DND-41 (cell line): Measurements from ENCODE around the gene NUDT2.

Experiments
- ATAC-seq: fragments of 200-7000 bp; cut with Tn5 transposase; 3 replicates; pipeline ENCODE4 v1.9.1; 2021; ENCODE audit warnings: low read depth; ENCODE audit not compliant: insufficient read depth
- DNase-seq: peaks from one replicate; pipeline ENCODE4 v3.0.0-alpha.2; 2020
- H2AFZ ChIP-seq: 2 replicates; pipeline ENCODE4 v1.6.0; 2012; ENCODE audit warnings: low read depth, low read length
- H3K27ac ChIP-seq: 2 replicates; pipeline ENCODE4 v1.5.1; 2012; ENCODE audit warnings: low read length, inconsistent platforms
- H3K27me3 ChIP-seq: fragments of 200-600 bp; sonication (generic); 2 replicates; pipeline ENCODE4 v1.6.0; 2012; ENCODE audit warnings: low read length, mild to moderate bottlenecking, inconsistent platforms; ENCODE audit not compliant: insufficient read depth, poor library complexity
- H3K36me3 ChIP-seq: 2 replicates; pipeline ENCODE4 v1.5.1; 2012; ENCODE audit warnings: low read length, inconsistent platforms; ENCODE audit not compliant: insufficient read depth
- H3K4me1 ChIP-seq: 2 replicates; pipeline ENCODE4 v1.5.1; 2012; ENCODE audit warnings: mild to moderate bottlenecking, low read length; ENCODE audit not compliant: insufficient read depth
- H3K4me2 ChIP-seq: 2 replicates; pipeline ENCODE4 v1.6.0; 2012; ENCODE audit warnings: mild to moderate bottlenecking, moderate library complexity, low read length, inconsistent platforms; ENCODE audit not compliant: insufficient read depth
- H3K4me3 ChIP-seq, 2 experiments: fragments of 200-600 bp in 1 of 2; shearing (Covaris generic) in 1 of 2; 2 replicates each; pipeline ENCODE4 v1.5.1; 2012 to 2016; ENCODE audit warnings: inconsistent platforms in 2 of 2, low read length in 2 of 2, mild to moderate bottlenecking in 2 of 2, low read depth in 1 of 2, moderate library complexity in 1 of 2
- H3K79me2 ChIP-seq: 2 replicates; pipeline ENCODE4 v1.6.0; 2012; ENCODE audit warnings: low read length, inconsistent platforms; ENCODE audit not compliant: insufficient read depth
- H3K9ac ChIP-seq: 2 replicates; pipeline ENCODE4 v1.6.0; 2012; ENCODE audit warnings: low read depth, mild to moderate bottlenecking, inconsistent platforms, low read length, moderate library complexity
- H3K9me3 ChIP-seq: 2 replicates; pipeline ENCODE4 v1.5.1; 2012; ENCODE audit warnings: low read length, moderate library complexity, mild to moderate bottlenecking, inconsistent platforms; ENCODE audit not compliant: insufficient read depth, severe bottlenecking
- H4K20me1 ChIP-seq: 2 replicates; pipeline ENCODE4 v1.6.0; 2012; ENCODE audit warnings: low read length; ENCODE audit not compliant: insufficient read depth
- CTCF ChIP-seq: IDR thresholded peaks from 2 replicates; pipeline ENCODE4 v1.5.1; 2012; ENCODE audit warnings: borderline replicate concordance, low read length, moderate library complexity, mild to moderate bottlenecking; ENCODE audit not compliant: poor library complexity, severe bottlenecking; ENCODE audit errors: extremely low read depth
- EZH2 ChIP-seq: IDR thresholded peaks from 3 replicates; pipeline ENCODE4 v1.6.1; 2012; ENCODE audit warnings: borderline replicate concordance, low read depth, mild to moderate bottlenecking, moderate library complexity, low read length, inconsistent platforms; ENCODE audit not compliant: severe bottlenecking

Gene NUDT2

DNA sequence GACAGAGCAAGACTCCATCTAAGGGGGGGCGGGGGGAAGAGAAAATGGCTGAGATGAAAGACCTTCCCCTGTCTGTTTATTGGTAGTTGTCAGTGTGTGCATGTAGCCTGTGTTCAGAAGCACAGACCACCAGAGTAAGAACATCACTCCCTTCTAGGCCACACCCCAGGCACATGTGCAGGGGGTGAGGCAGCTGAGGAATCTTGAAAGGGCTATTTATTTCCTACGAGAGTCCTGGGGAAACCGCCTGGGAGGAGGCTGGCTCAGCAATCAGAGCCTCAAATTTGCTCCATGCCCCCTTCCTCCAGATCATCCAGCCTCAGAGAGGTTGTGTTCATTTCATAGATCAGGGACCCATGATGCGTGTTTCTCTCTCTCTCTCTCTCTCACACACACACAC lies 40.3 kb downstream of the NUDT2 start:
- Histone ChIP-seq H3K9me3 (no peaks in the 10 kb centered on the region), H3K79me2 (no peaks in the 10 kb centered on the region), H3K4me1 (no peaks in the 10 kb centered on the region; the same call in 1 of the 2 replicates), H4K20me1 (no peaks in the 10 kb centered on the region), H3K9ac (no peak overlapping the region), H3K4me2 (no peak overlapping the region), H3K4me3 (no peak overlapping the region), H3K27ac (no peak overlapping the region), H2AFZ (no peak overlapping the region), H3K27me3 (no peaks in the 10 kb centered on the region), H3K36me3 (no peaks in the 10 kb centered on the region)
- TF ChIP-seq EZH2 (no peak), CTCF (no peak)
- ATAC-seq (no peak), DNase-seq (no peak)

- Histone ChIP-seq H3K4me3 (no peak overlapping the region), H3K4me2 (no peak overlapping the region), H3K27ac (no peak overlapping the region), H3K4me1 (peaks cover 6% of the 10 kb centered on the region; the same call in 1 of the 2 replicates), H4K20me1 (no peaks in the 10 kb centered on the region), H3K36me3 (no peaks in the 10 kb centered on the region), H3K79me2 (no peaks in the 10 kb centered on the region), H2AFZ (no peak overlapping the region), H3K9ac (no peak overlapping the region), H3K9me3 (no peaks in the 10 kb centered on the region), H3K27me3 (no peaks in the 10 kb centered on the region)
- ATAC-seq (no peak), DNase-seq (no peak)
- TF ChIP-seq EZH2, result no peak
- TF ChIP-seq CTCF, result no peak
These were observed 41.1 kb downstream of the NUDT2 start for GRCh38 chr9:34370335-34370969.

GRCh38 chr9:34370970-34371880 lies 41.9 kb downstream of the NUDT2 start:
- Histone ChIP-seq H3K4me3 (no peak overlapping the region), H3K4me1 (peaks cover 12% of the 10 kb centered on the region)
- no peak for ATAC-seq

More at GRCh38 chr9:34370970-34371880, 41.9 kb downstream of the NUDT2 start:
- no peaks in the 10 kb centered on the region for H3K27me3 ChIP-seq
- H3K9ac ChIP-seq, result no peak overlapping the region
- no peak overlapping the region for H3K4me2 ChIP-seq
- no peaks in the 10 kb centered on the region for H3K79me2 ChIP-seq
- no peak overlapping the region for H3K27ac ChIP-seq
- no peak overlapping the region for H2AFZ ChIP-seq
- TF ChIP-seq CTCF (no peak), EZH2 (no peak)
- no peaks in the 10 kb centered on the region for H3K36me3 ChIP-seq
- H3K9me3 ChIP-seq, result no peaks in the 10 kb centered on the region
- DNase-seq, result no peak
- H4K20me1 ChIP-seq, result 0 out of 2 replicates have a peak, but pooled peaks cover 6% of the 10 kb centered on the region
